Astrocyte (in vitro differentiated cells and primary cell): ENCODE data around the gene REXO1. TPM values are rescaled to one million over a fixed set of nuclear protein-coding genes. Genes with fewer than 3 reads are reported as not detected.

ENCODE experiments used
- DNase-seq: peaks from one replicate; pipeline ENCODE4 v3.0.0-alpha.2; 2010; ENCODE audit warnings: low read depth
- FAIRE-seq: peaks from 2 replicates; lab custom pipeline; 2011; peaks lifted over from hg19 to GRCh38; lab: Jason Lieb, UNC
- H2AFZ ChIP-seq: 2 replicates; pipeline ENCODE4 v1.6.0; 2012; ENCODE audit warnings: low read depth, low read length, inconsistent platforms
- H3K27ac ChIP-seq: 2 replicates; pipeline ENCODE4 v1.5.1; 2011; ENCODE audit warnings: low read depth, low read length, inconsistent platforms
- H3K27me3 ChIP-seq: 2 replicates; pipeline ENCODE4 v1.6.0; 2011; ENCODE audit warnings: low read length, inconsistent platforms; ENCODE audit not compliant: insufficient read depth
- H3K36me3 ChIP-seq: 2 replicates; pipeline ENCODE4 v1.5.1; 2011; ENCODE audit warnings: low read length, inconsistent platforms; ENCODE audit not compliant: insufficient read depth
- H3K4me1 ChIP-seq: 2 replicates; pipeline ENCODE4 v1.5.1; 2011; ENCODE audit warnings: low read length, inconsistent platforms; ENCODE audit not compliant: insufficient read depth
- H3K4me2 ChIP-seq: 2 replicates; pipeline ENCODE4 v1.6.0; 2012; ENCODE audit warnings: low read length, inconsistent platforms
- H3K4me3 ChIP-seq: 2 replicates; pipeline ENCODE4 v1.5.1; 2011; ENCODE audit warnings: low read depth, mild to moderate bottlenecking, low read length, inconsistent platforms; ENCODE audit not compliant: insufficient read depth
- H3K79me2 ChIP-seq: 2 replicates; pipeline ENCODE4 v1.6.0; 2012; ENCODE audit warnings: mild to moderate bottlenecking, low read length, inconsistent platforms; ENCODE audit not compliant: insufficient read depth
- H3K9ac ChIP-seq: 2 replicates; pipeline ENCODE4 v1.6.0; 2012; ENCODE audit warnings: mild to moderate bottlenecking, low read length, inconsistent platforms
- H3K9me3 ChIP-seq: 2 replicates; pipeline ENCODE4 v1.5.1; 2012; ENCODE audit warnings: low read depth, mild to moderate bottlenecking, low read length, inconsistent platforms; ENCODE audit not compliant: insufficient read depth
- H4K20me1 ChIP-seq: 2 replicates; pipeline ENCODE4 v1.6.0; 2012; ENCODE audit warnings: low read length, inconsistent platforms; ENCODE audit not compliant: insufficient read depth
- H3K27ac Mint-ChIP-seq: one replicate; pipeline ENCODE4 v1.8.0; 2021; ENCODE audit warnings: mild to moderate bottlenecking, mixed read lengths; ENCODE audit not compliant: unreplicated experiment
- H3K27me3 Mint-ChIP-seq: one replicate; pipeline ENCODE4 v1.8.0; 2021; ENCODE audit warnings: low read depth, mixed read lengths; ENCODE audit not compliant: unreplicated experiment
- H3K36me3 Mint-ChIP-seq: one replicate; pipeline ENCODE4 v1.8.0; 2021; ENCODE audit warnings: low read depth, mixed read lengths; ENCODE audit not compliant: unreplicated experiment
- H3K4me1 Mint-ChIP-seq: one replicate; pipeline ENCODE4 v1.8.0; 2021; ENCODE audit warnings: low read depth, mixed read lengths; ENCODE audit not compliant: unreplicated experiment
- H3K4me3 Mint-ChIP-seq: one replicate; pipeline ENCODE4 v1.8.0; 2021; ENCODE audit warnings: mild to moderate bottlenecking, moderate library complexity, mixed read lengths; ENCODE audit not compliant: unreplicated experiment
- H3K9me3 Mint-ChIP-seq: one replicate; pipeline ENCODE4 v1.8.0; 2021; ENCODE audit warnings: mild to moderate bottlenecking, mixed read lengths; ENCODE audit not compliant: unreplicated experiment
- CTCF ChIP-seq: IDR thresholded peaks from 2 replicates; pipeline ENCODE4 v1.5.1; 2011; ENCODE audit warnings: low read depth, mild to moderate bottlenecking, inconsistent platforms, low read length, moderate library complexity; ENCODE audit not compliant: insufficient read depth
- EZH2 ChIP-seq: IDR thresholded peaks from 2 replicates; pipeline ENCODE4 v1.6.1; 2012; ENCODE audit warnings: mild to moderate bottlenecking, low read length, inconsistent platforms; ENCODE audit not compliant: insufficient read depth
- total RNA-seq: library from RNA; stranded (reverse); gene quantifications from 2 replicates; pipeline ENCODE4 v1.2.1, GENCODE V29; 2021

Gene REXO1
- total RNA-seq, 1 donor from 2014 or later, result 35.5 TPM

- TF ChIP-seq EZH2 (no peak), CTCF (no peak)
- FAIRE-seq (no peak), DNase-seq (no peak)
- Mint-ChIP-seq H3K36me3 (peaks cover 6% of the 10 kb centered on the region), H3K27me3 (no peaks in the 10 kb centered on the region), H3K4me1 (peaks cover 3% of the 10 kb centered on the region), H3K27ac (no peak overlapping the region), H3K4me3 (no peak overlapping the region), H3K9me3 (no peaks in the 10 kb centered on the region)
- no peak overlapping the region for H3K4me2 ChIP-seq
- no peaks in the 10 kb centered on the region for H3K27me3 ChIP-seq
- no peaks in the 10 kb centered on the region for H3K4me1 ChIP-seq
- no peaks in the 10 kb centered on the region for H3K9me3 ChIP-seq
- H3K79me2 ChIP-seq, result peaks cover 63% of the 10 kb centered on the region
- H4K20me1 ChIP-seq, result peaks cover 69% of the 10 kb centered on the region
- no peak overlapping the region for H3K9ac ChIP-seq
- H3K4me3 ChIP-seq, result no peak overlapping the region
- no peaks in the 10 kb centered on the region for H3K36me3 ChIP-seq
- H2AFZ ChIP-seq, result no peak overlapping the region
- no peak overlapping the region for H3K27ac ChIP-seq
These were observed 16.1 kb downstream of the REXO1 start for GRCh38 chr19:1832046-1832663.

GRCh38 chr19:1830978-1831377 lies 17.3 kb downstream of the REXO1 start:
- Mint-ChIP-seq H3K27me3 (no peaks in the 10 kb centered on the region), H3K4me3 (no peak overlapping the region), H3K36me3 (peaks cover 6% of the 10 kb centered on the region), H3K9me3 (no peaks in the 10 kb centered on the region), H3K4me1 (peaks cover 2% of the 10 kb centered on the region), H3K27ac (no peak overlapping the region)
- H3K9ac ChIP-seq, result no peak overlapping the region
- no peaks in the 10 kb centered on the region for H3K36me3 ChIP-seq
- H3K9me3 ChIP-seq, result no peaks in the 10 kb centered on the region
- peaks cover 52% of the 10 kb centered on the region for H3K79me2 ChIP-seq
- TF ChIP-seq CTCF (no peak), EZH2 (no peak)
- H3K4me3 ChIP-seq, result no peak overlapping the region
- H4K20me1 ChIP-seq, result peaks cover 65% of the 10 kb centered on the region
- H3K4me1 ChIP-seq, result peaks cover 2% of the 10 kb centered on the region
- no peak overlapping the region for H3K4me2 ChIP-seq
- H2AFZ ChIP-seq, result no peak overlapping the region
- H3K27ac ChIP-seq, result no peak overlapping the region
- DNase-seq (no peak), FAIRE-seq (no peak)
- no peaks in the 10 kb centered on the region for H3K27me3 ChIP-seq

GRCh38 chr19:1830568-1830967 lies 17.7 kb downstream of the REXO1 start:
- no peak for TF ChIP-seq CTCF
- TF ChIP-seq EZH2, result no peak
- H3K27me3 Mint-ChIP-seq, result no peaks in the 10 kb centered on the region
- peaks cover 6% of the 10 kb centered on the region for H3K36me3 Mint-ChIP-seq
- Histone ChIP-seq H3K79me2 (peaks cover 52% of the 10 kb centered on the region), H3K9me3 (no peaks in the 10 kb centered on the region), H4K20me1 (peaks cover 65% of the 10 kb centered on the region), H3K4me1 (peaks cover 2% of the 10 kb centered on the region), H3K36me3 (no peaks in the 10 kb centered on the region), H3K9ac (no peak overlapping the region), H3K27me3 (no peaks in the 10 kb centered on the region), H3K27ac (no peak overlapping the region), H3K4me3 (no peak overlapping the region), H3K4me2 (no peak overlapping the region), H2AFZ (no peak overlapping the region)
- no peak overlapping the region for H3K4me3 Mint-ChIP-seq
- peaks cover 4% of the 10 kb centered on the region for H3K4me1 Mint-ChIP-seq
- no peak for FAIRE-seq
- H3K27ac Mint-ChIP-seq, result no peak overlapping the region
- H3K9me3 Mint-ChIP-seq, result no peaks in the 10 kb centered on the region
- DNase-seq, result no peak
